ENCODE data around the gene SACS.
A peak's percentile ranks its signal among the peaks of the same experiment; 100 is the strongest.

SACS gene, protein sequence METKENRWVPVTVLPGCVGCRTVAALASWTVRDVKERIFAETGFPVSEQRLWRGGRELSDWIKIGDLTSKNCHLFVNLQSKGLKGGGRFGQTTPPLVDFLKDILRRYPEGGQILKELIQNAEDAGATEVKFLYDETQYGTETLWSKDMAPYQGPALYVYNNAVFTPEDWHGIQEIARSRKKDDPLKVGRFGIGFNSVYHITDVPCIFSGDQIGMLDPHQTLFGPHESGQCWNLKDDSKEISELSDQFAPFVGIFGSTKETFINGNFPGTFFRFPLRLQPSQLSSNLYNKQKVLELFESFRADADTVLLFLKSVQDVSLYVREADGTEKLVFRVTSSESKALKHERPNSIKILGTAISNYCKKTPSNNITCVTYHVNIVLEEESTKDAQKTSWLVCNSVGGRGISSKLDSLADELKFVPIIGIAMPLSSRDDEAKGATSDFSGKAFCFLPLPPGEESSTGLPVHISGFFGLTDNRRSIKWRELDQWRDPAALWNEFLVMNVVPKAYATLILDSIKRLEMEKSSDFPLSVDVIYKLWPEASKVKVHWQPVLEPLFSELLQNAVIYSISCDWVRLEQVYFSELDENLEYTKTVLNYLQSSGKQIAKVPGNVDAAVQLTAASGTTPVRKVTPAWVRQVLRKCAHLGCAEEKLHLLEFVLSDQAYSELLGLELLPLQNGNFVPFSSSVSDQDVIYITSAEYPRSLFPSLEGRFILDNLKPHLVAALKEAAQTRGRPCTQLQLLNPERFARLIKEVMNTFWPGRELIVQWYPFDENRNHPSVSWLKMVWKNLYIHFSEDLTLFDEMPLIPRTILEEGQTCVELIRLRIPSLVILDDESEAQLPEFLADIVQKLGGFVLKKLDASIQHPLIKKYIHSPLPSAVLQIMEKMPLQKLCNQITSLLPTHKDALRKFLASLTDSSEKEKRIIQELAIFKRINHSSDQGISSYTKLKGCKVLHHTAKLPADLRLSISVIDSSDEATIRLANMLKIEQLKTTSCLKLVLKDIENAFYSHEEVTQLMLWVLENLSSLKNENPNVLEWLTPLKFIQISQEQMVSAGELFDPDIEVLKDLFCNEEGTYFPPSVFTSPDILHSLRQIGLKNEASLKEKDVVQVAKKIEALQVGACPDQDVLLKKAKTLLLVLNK (N-terminal part only)

DNA sequence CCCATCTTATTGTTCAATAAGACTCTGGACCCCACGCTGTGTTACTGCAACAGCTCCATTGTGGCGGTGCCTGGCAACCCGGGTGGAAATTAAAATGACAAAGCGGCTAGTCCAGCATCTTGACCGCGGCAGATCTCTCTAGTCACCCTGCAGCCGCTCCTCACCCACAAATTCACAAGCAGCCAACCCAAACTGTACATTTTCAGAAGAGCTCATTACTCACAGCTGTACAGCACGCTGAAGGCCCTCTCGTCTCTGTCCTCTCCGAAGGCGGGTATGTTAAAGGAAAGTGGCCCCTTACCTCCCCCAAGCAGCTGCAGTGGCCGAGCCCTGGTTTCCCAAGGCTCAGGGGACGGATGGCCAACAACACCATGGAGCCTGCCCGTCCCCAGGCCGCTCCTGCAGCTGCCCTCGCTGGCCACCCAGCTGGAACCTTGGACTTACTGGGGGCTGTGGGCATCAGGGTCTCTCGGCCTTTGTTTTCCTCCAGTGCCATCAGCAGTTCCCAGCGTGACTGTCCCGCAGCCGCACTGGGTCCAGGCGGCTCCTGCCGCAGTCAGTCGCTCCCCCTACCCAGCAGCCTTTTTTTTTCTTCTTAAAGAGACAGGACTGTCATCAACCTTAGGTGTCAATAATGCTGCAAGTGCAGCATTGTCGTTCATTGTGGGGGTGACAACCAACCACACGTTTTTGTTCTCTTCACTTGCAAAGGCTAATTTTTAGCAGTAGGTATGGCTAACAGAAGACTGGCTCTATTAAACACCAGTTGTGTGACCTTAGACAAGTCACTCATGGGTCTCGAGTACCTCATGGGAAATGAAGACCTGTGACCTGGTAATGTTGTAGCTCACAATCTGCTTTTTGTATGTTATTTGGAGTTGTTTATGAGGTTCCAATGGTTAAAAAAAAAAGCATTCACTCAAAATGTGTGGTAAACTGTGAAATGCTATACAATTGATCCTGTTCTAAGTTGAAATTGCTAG is at the start of gene SACS:
Gene SACS, minus strand, starts transcription at position 532 of the 983 bp plus-strand sequence. CDS start 22,463 bp downstream, outside the sequence.
- no peak for DNase-seq (ENCODE audit: low read depth in 2 of 2)

DNA sequence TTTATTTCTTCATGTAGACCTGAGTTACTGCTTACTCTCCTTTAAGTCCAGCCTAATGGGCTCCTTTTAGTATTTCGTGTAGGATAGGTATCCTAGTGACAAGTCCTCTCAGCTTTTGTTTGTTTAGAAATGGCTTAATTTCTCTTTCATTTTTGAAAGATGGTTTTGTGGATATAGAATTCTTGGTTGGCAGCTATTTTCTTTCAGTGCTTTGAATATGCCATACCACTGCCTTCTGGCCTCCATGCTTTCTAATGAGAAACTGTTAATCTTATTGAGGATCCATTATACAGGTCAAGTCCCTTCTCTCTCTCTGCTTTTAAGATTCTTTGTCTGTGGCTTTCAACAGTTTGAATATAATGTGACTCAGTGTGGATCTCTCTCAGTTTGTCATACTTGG is 46.8 kb upstream of the SACS start:
- DNase-seq (ENCODE audit: low read depth in 2 of 2) = no peak

DNA sequence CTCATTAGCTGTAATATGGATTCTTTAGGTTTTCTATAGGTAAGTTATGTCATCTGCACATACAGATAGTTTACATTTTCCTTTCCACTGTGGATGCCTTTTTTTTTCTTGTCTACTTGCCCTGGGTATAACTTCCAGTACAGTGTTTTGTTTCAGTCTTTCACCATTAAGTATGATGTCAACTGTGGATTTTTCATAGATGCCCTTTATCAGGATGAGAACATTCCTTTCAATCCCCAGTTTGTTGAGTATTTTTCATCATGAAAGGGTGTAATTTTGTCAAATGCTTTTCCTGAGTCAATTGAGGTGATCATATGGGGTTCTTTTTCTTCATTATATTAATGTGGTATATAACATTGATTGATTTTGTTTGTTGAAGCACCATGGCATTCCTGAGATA is 43.6 kb upstream of the SACS start:
- no peak for DNase-seq (ENCODE audit: low read depth in 2 of 2)

DNA sequence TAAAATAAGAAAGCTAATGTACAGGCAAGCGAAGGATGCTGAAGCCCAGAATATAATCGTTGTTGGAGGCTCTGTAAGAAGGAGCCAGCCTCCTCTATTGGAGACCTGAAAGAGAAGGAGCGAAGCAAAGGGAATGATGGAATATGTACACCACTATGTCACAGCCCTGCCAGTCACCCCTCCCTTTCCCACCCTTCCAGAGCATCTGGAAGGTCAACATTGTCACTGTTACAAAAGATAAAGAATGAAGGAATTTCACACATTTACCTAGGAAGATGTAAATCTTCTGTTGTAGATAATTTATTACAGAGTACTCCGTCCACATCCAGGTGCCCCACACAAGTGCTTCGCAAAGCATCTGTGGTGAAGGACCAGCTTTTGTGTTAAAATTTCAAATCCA is 39.7 kb upstream of the SACS start:
- DNase-seq (ENCODE audit: low read depth in 2 of 2) = no peak

DNA sequence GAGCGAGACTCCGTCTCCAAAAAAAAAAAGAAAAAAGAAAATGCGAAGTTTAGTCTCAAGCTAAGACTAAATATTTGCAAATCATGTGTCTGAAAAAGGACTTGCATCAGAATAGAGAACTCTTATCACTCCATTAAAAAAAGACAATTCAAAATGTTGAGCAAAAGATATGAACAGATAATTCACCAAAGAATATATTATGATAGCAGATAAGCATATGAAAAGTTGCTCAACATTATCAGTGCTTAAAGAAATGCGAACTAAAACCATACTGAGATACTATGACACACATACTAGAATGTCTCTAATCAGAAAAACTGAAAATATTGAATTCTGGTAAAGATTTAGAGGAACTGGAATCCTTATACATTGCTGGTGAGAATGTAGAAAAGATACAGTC is 38.7 kb upstream of the SACS start:
- DNase-seq (ENCODE audit: low read depth in 2 of 2) = no peak

DNA sequence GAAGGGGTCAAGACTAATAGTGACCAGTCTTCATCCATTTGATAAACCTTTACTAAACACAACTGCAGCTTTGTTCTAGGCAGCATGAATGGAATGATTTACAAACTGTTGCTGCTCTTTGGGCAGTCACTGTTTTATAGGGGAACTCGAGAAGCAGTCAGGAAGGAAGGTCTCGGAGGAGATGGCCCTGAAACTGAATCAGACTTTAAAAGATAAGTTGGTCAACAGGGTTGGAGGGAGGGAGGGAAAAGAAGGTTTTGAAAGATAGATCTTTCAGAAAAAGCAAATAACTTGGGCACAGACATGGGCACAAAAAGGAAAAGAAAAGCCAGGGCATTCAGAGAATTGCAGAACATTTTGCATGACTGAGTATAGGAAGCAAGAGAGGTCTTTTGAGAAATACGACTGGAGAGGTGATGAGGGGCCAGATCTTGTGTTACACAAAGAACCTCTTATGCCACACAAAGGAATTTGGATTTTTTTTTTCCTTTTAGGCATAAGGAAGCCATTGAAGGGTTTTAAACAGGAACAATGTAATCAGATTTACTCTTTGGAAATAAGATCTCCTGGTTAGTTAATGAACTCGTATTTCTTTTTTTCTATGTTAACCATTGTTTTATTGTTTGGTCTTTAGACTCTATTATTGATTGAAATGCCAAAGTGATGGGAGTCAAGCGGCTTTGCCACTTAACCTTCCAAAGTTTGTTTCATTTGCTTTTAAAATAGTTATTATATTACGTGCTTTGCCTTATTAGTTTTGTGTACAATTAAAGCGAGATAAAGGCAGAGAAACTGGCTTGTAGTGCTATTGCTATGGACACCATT is 37.5 kb upstream of the SACS start:
- no peak for DNase-seq (ENCODE audit: low read depth in 2 of 2)

DNA sequence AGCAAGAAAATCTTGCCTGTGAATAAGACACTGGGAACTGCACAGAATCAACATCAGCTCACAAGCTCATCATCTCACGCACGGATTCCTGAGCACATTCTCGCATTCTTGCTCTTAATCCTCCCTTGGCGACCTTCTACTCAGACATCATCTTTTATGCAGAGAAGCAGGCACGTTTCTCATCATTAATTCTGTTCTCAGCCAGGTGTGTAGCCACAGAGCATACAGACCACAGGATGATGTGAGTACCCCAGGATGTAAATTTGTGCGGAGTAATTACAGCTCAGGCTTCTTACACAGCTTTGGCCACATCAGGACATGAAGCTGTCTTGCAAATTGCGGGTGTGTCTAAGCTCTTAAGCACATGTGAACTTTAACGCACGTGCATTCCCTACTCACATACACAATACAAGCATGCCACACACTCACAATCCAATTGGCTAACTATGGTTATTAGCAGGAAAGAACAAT is 36.5 kb upstream of the SACS start:
- DNase-seq (ENCODE audit: low read depth in 2 of 2) = no peak

DNA sequence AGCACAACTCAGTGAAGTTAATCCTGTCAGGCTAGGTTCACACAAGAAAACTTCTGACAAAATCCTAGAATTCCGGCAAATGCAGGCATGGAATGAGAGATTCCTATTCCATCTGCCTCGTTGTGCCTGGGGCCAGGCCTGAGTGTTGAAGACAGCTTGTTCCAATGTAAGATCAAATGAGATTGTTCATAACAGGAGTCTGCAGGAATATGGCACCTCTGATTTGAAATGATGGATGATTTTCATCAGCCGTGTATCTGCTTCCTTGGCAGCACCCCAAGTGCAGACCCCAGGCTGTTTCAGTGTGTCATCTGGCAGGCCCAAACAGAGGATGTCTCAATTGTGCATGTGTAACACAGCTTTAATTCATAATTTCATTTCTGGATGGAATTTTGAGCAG is 35.3 kb upstream of the SACS start:
- no peak for DNase-seq (ENCODE audit: low read depth in 2 of 2)

DNA sequence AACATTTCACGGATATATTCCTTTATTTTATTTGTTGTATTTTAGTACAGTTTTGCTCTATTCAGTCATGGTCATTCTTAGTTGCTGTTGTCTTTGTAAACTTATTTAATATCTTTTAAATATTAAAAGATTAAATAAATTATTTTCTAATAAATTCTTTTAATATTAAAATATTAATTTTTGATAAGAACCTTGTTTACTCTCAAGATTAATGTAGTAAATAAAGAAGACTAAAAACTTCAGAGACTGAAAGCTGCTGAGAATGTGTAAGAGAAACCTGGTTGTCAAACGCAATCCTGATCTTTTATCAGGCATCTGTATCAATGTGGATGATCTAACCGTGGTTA is 34.4 kb upstream of the SACS start:
- DNase-seq (ENCODE audit: low read depth in 2 of 2) = no peak

DNA sequence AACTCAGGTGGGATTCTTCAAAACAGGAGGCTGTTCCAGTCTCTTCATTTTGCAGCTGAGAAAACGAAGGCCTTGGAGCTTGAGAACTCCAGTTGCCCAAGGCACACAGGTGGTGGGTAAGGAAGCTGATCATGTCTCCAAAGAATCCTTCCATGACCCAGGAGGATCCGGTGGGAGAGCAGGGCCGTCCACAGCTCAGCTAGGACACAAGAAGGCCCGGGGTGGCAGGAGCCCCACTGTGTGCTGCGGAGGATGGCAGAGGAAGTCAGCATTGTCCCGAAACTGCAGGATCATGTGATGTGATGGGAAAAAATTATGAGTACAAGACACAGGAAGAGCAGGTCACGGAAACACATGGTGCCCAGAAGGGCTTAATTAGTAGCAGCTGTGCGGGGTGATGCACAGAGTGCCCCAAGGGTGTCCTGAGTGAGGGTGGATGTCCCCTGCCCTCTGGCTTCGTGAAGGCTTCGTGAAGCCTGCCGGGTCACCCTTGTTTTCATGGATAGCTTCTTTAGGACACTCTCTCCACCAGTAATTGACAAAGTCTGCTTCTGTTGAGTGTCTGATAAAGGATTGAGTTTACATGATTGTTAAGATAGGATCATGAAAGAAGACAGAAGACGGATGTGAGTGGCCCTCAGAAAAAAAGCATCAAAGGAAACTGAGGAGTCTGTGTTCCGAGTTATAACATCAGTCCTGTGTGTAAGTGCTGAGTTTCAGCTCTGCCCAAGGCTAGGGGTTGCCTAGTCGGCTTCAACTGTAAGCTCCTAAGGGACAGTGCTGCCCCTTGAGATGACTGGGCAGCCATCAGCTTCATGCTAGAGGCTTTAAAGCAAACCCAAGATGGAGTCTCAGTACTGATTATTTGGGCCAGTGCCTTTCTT is 33.8 kb upstream of the SACS start:
- no peak for DNase-seq (ENCODE audit: low read depth in 2 of 2)

DNA sequence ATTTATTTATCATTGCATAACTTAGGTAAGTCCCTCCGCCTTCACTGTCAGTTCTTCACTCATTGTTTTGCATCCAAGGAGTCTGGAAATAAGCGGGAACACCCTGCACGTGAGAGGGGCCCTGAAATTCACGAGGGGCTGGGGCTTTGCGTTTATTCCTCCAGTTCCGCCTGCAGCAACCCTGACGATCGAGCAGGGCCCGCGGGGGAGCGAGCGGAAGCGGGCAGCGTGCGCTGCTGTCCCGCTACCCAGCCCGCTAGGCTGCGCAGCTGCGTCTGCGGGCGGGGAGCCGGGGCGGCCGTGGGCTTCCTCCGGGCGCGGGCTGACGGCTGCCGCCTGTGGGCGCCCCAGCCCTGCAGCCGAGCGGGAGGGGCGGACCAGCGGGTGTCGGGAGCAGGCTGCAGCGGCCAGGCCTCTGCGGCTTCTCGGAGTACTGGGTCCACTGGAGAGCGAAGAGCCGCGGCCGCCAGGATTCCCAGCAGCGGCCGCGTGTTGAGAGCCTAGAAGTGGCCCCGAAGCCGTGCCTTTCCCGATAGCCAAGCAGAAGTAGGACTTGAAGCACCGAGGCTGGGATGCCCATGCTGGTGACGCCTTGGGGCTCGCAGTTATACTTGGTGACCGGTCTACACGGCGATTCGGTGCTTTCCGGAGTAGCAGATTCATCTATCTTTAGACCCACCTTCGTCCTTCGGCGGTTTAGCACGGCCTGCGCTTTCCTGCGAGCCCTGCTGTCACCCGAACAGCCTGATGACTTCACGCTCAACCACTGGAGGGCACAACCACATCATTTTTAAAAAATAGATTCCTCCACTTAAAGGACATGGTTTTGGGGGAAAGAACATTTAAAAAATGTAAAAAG is 32.9 kb upstream of the SACS start:
- DNase-seq (ENCODE audit: low read depth in 2 of 2) = peak; percentile 38 to 50

DNA sequence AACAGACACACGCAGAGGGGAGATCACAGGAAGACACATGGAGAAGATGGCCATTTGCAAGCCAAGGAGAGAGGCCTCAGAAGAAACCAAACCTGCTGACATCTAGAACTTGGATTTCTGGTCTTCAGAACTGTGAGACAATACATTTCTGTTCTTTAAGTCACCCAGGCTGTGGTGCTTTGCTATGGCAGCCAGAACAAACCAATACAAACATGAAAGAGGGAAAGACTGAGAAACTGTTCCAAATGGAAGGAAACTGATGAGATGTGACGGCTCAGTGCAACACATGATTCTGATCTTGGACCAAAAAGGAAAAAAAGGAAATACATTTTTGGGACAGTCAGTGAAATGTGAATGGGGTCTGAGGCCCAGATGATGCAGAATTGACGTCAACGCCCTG is 30.2 kb upstream of the SACS start:
- DNase-seq (ENCODE audit: low read depth in 2 of 2) = no peak

DNA sequence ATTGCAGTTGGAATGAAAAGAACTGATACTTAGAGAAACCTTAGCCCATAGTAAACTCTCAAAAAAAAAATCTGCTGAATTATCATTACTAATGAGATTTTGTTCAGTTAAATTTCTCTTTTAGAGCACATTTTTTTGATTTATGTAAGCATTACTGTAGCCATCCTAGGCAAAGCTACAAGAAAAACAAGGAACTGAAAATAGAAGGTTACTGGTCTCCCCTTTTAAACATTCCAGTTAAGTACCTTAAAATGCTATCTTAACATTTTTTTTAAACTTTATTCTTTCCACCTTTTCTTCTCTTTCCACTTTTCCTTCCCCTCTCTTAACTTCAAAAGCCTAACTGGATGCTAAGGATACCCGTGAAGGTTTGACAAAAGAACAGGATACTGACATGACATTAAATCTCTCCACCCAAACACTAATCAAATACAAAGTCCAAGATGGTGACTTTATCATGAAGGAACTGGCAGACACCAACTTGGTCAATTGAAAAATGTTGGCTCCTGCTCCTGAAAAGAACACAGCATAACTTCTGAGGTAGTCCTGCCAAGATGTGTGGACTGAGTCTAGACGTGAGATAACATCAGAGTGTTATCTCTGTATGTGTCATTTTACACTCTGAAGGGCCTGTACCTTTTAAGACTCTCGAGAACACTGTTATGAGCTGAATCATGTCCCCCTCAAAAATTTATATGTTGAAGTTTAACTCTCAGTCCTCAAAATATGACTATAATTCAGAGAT is 29.5 kb upstream of the SACS start:
- DNase-seq (ENCODE audit: low read depth in 2 of 2) = no peak

DNA sequence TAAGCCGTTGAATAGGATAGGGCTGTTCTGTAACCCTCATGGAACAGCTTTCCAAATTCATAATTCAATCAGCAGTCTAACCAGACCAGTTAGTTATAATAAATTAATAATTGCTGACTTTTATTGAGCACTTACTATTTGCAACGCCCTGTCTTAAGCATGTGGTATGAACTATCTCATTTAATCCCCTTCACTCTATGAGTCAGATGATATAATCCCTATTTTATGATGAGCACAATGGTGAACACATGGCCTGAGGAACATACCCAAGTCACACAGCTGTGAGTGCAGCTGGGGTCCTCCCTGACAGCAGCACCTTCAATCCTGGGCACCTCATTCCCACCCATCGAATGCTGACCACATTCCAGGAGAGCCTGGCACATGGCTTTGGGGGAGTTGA is 28.0 kb upstream of the SACS start:
- DNase-seq (ENCODE audit: low read depth in 2 of 2) = no peak

DNA sequence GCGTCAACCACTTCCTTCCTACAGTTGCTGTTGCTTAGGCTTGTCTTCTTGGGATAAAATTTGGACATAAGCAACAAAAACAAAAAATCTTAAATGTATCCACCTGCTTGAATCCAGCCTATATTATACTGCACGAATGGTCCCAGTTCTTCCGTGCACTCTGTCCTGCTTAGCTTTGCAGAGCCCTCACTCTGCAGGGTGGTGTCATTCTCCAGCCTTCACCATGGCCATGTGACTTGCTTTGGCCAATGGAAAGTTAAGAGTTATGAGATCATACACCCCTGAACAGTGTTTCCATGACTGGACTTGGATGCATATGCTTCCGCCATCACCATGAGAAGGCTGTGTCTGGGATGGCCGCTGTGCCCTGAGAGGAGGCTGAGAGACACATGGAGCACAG is 27.4 kb upstream of the SACS start:
- no peak for DNase-seq (ENCODE audit: low read depth in 2 of 2)

DNA sequence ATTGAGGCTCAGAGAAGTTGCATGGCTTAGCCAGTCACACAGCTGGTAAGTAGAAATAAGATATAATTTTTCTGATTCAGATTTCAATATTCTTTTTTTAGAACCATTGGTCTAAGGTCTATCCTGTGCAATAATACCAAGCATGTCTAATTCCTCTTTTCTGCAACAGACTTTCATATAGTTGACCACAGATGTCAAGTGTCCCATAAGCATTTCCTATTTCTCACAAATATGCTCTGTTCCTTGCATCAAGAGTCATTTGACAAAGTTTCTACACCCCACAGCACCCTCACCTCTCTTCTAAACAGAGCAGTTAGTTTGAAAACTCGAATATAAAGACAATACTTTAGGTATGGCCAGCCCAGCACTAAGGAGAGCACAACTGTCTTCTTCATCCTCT is 26.8 kb upstream of the SACS start:
- DNase-seq (ENCODE audit: low read depth in 2 of 2) = no peak

DNA sequence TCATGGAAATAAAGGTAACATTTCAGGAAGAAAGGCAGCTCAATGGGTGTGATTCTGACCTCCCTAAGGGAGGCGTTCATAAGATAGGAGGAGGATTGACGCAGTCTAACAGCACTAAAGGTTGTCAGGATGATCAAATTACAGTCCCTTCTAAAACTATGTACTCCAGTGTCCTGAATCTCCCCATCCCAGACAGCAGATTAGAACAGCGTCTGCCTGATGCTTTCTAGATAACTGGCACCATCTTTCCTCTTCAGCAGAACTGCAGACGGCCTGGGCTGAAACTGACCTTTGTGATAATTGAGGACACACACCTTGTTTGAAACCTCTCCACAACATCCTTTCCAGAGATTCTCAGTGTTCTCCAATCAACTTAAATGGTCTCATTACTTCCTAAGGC is 25.5 kb upstream of the SACS start:
- DNase-seq (ENCODE audit: low read depth in 2 of 2) = no peak

Measured in stimulated activated CD4-positive, alpha-beta T cell treated with anti-CD3 and anti-CD28 coated beads, Interleukin-1b, Interleukin-23, amount 100 ng/mL, for 4 hours (primary cell).